GM12878 (cell line): Measurements from ENCODE around the gene P2RX6. TPM values are rescaled to one million over a fixed set of nuclear protein-coding genes. Genes with fewer than 3 reads are reported as not detected.

Source experiments
- ATAC-seq: fragments of 200-7000 bp; cut with Tn5 transposase; 3 replicates; pipeline ENCODE4 v1.9.1; 2020; ENCODE audit warnings: mild to moderate bottlenecking, moderate library complexity
- BruUV-seq: library from RNA; stranded (reverse); fragments of 400-500 nt; replicated peaks from 2 replicates; lab custom pipeline; 2021; lab: Mats Ljungman, UMichigan
- CTCF ChIA-PET: fragments of 300-600 bp; sonication (Branson Sonifier 250); formaldehyde crosslinking; extraction: SDS; loops from one replicate; lab custom pipeline; 2021; ENCODE audit warnings: inconsistent platforms; lab: Yijun Ruan, JAX
- POLR2A ChIA-PET: fragments of 350-600 bp; formaldehyde crosslinking; extraction: SDS; loops from one replicate; lab custom pipeline; 2021; ENCODE audit warnings: inconsistent platforms; lab: Charles Lee
- RAD21 ChIA-PET: fragments of 300-600 bp; sonication (Branson Sonifier 250); formaldehyde crosslinking; loops from one replicate; lab custom pipeline; 2023; ENCODE audit warnings: antibody characterized with exemption; ENCODE audit not compliant: unreplicated experiment; lab: Charles Lee
- SMC1A ChIA-PET: fragments of 300-600 bp; sonication (Branson Sonifier 250); formaldehyde crosslinking; loops from one replicate; lab custom pipeline; 2023; ENCODE audit not compliant: unreplicated experiment, uncharacterized antibody; lab: Charles Lee
- DNase-seq: peaks from one replicate; pipeline ENCODE4 v3.0.0-alpha.2; 2011; ENCODE audit warnings: low read depth, low spot score
- FAIRE-seq: peaks from 3 replicates; lab custom pipeline; 2011; peaks lifted over from hg19 to GRCh38; lab: Jason Lieb, UNC
- H2AFZ ChIP-seq: 2 replicates; pipeline ENCODE4 v1.6.0; 2011; ENCODE audit warnings: low read depth, low read length, control low read depth; ENCODE audit not compliant: control insufficient read depth
- H3K27ac ChIP-seq: 2 replicates; pipeline ENCODE4 v1.5.1; 2011; ENCODE audit warnings: control low read depth; ENCODE audit not compliant: control insufficient read depth, insufficient read depth
- H3K27me3 ChIP-seq, 2 experiments: replicated peaks in 1 of 2; 2 replicates each; pipeline versions ENCODE4 v1.6.0 to v1.6.1; 2011; ENCODE audit warnings: low read length in 1 of 2; ENCODE audit not compliant: control insufficient read depth in 2 of 2, insufficient read depth in 2 of 2
- H3K36me3 ChIP-seq, 2 experiments: 2 replicates each; pipeline ENCODE4 v1.5.1; 2011; ENCODE audit warnings: low read length in 1 of 2; ENCODE audit not compliant: control insufficient read depth in 2 of 2, insufficient read depth in 2 of 2
- H3K4me1 ChIP-seq: 2 replicates; pipeline ENCODE4 v1.6.1; 2011; ENCODE audit warnings: mild to moderate bottlenecking, low read length, moderate library complexity, mixed read lengths; ENCODE audit not compliant: control insufficient read depth, insufficient read depth
- H3K4me2 ChIP-seq: 2 replicates; pipeline ENCODE4 v1.6.0; 2011; ENCODE audit warnings: control low read depth; ENCODE audit not compliant: control insufficient read depth, insufficient read depth
- H3K4me3 ChIP-seq: fragments of 200-600 bp; sonication (generic); 2 replicates; pipeline ENCODE4 v1.5.1; 2016
- H3K79me2 ChIP-seq: 2 replicates; pipeline ENCODE4 v1.6.0; 2011; ENCODE audit warnings: low read length; ENCODE audit not compliant: control insufficient read depth, insufficient read depth
- H3K9ac ChIP-seq: 2 replicates; pipeline ENCODE4 v1.8.0; 2011; ENCODE audit warnings: low read length, control low read depth, mixed read lengths; ENCODE audit not compliant: control insufficient read depth, insufficient read depth
- H3K9me3 ChIP-seq: replicated peaks from 3 replicates; pipeline ENCODE4 v1.5.1; 2011; ENCODE audit warnings: mild to moderate bottlenecking, low read length; ENCODE audit not compliant: control insufficient read depth, insufficient read depth
- H4K20me1 ChIP-seq: 2 replicates; pipeline ENCODE4 v1.6.0; 2011; ENCODE audit not compliant: control insufficient read depth, insufficient read depth
- EZH2 ChIP-seq: IDR thresholded peaks from 2 replicates; pipeline ENCODE4 v1.6.1; 2012; ENCODE audit warnings: low read depth, mild to moderate bottlenecking, control low read depth, inconsistent platforms, low read length, borderline replicate concordance; ENCODE audit not compliant: control insufficient read depth
- GABPA ChIP-seq: IDR thresholded peaks from 2 replicates; pipeline ENCODE4 v1.6.1; 2014; ENCODE audit warnings: antibody characterized with exemption, low read depth, mild to moderate bottlenecking, inconsistent platforms
- HDAC6 ChIP-seq: fragments of 200-600 bp; sonication (generic); IDR thresholded peaks from one replicate; pipeline ENCODE4 v1.8.0; 2017; ENCODE audit warnings: antibody characterized with exemption; ENCODE audit not compliant: unreplicated experiment
- HDGF ChIP-seq: fragments of 450-650 bp; IDR thresholded peaks from 2 replicates; pipeline ENCODE4 v1.6.1; 2016; ENCODE audit warnings: antibody characterized with exemption
- RB1 ChIP-seq: fragments of 450-650 bp; formaldehyde crosslinking; IDR thresholded peaks from 2 replicates; pipeline ENCODE4 v1.6.1; 2017; ENCODE audit warnings: mild to moderate bottlenecking, borderline replicate concordance
- TCF3 ChIP-seq: IDR thresholded peaks from 2 replicates; pipeline ENCODE4 v1.6.1; 2012; ENCODE audit warnings: low read depth, mild to moderate bottlenecking, low read length, borderline replicate concordance; ENCODE audit not compliant: insufficient read depth
- ZNF622 ChIP-seq: fragments of 450-650 bp; IDR thresholded peaks from 2 replicates; pipeline ENCODE4 v1.6.1; 2017; ENCODE audit warnings: mild to moderate bottlenecking, inconsistent platforms
- WGBS: methylation state at CpG from one replicate; pipeline ENCODE4 v1.1.6; 2016; ENCODE audit warnings: low lambda C conversion rate; ENCODE audit not compliant: insufficient replicate concordance, insufficient coverage; ENCODE audit errors: missing lambda C conversion rate; 5-methylcytosine and 5-hydroxymethylcytosine counted together
- in situ Hi-C: fragments of 300-500 bp; cut with MboI; formaldehyde crosslinking; loops from 9 replicates; pipeline ENCODE4 v1.14.3; 2018; ENCODE audit warnings: mixed read lengths
- intact Hi-C: fragments of 100-400 bp; cut with micrococcal nuclease; formaldehyde crosslinking; loops from one replicate; pipeline ENCODE4 v1.14.2; 2022; ENCODE audit not compliant: unreplicated experiment
- polyA plus RNA-seq, 11 experiments: library from polyadenylated mRNA; depleted of rRNA in 4 of 11; unstranded in 6 of 11; stranded (reverse) in 5 of 11; fragments of >200 nt; fragmentation: Nextera tagmentation in 4 of 11; fragmentation: Illumina TruSeq in 1 of 11; extraction: Ambion mirVana in 4 of 11; extraction: Trizol in 1 of 11; gene quantifications; 1 replicate in 1 of 11; 2 replicates in 10 of 11; pipeline versions ENCODE4 v1.2.1 to v1.2.3, GENCODE V29; 2011 to 2016; ENCODE audit warnings: inconsistent platforms in 2 of 11, missing spikeins in 2 of 11, low read depth in 1 of 11
- total RNA-seq, 4 experiments: library from RNA; depleted of rRNA in 3 of 4; stranded (reverse); fragments of >200 nt in 3 of 4; fragmentation: Illumina TruSeq in 1 of 4; extraction: Trizol in 1 of 4; gene quantifications; 2 replicates each; pipeline versions ENCODE4 v1.2.1 to v1.2.3, GENCODE V29; 2013 to 2021

Gene P2RX6
- total and polyA plus RNA-seq, 10 of the 15 experiments (the other 5 are each of a cell fraction or from before 2014, with no cell fraction given), result 0.03 to 0.21 (median 0.07) TPM; not detected in 5

DNA sequence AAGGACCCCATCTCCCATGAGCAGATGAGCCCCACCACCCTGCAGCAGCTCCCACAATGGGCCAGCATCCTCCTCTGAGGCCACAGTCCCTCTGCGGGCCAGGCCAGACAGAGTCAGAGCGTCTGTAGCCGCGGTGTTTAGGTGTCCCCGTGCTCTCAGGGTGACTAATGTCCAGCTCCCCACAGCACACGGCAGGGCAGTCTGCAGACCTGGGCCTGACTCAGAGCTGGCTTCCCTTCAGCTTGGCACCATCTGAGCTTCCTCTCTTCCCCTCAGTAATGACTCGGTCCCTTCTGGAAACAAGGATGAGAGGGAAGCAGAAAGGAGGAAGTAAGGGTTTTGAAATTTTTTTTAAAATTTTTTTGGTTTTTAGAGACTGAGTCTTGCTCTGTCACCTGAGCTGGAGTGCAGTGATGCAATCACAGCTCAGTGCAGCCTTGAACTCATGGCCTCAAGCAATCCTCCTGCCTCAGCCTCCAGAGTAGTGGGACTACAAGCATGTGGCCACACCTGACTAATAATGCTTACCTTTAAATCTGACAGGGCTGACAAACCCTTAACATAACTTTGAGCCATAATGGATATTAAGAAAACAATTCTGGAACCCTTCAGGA lies 59.2 kb downstream of the P2RX6 start (continued):
- TF ChIP-seq HDAC6, result no peak
- no peak for TF ChIP-seq EZH2
- TF ChIP-seq HDGF, result no peak
- no peak for TF ChIP-seq ZNF622
- TF ChIP-seq RB1, result no peak
- no peak for TF ChIP-seq GABPA
- no peak for TF ChIP-seq TCF3
- TF ChIP-seq, all 136 proteins: peak for 0

DNA sequence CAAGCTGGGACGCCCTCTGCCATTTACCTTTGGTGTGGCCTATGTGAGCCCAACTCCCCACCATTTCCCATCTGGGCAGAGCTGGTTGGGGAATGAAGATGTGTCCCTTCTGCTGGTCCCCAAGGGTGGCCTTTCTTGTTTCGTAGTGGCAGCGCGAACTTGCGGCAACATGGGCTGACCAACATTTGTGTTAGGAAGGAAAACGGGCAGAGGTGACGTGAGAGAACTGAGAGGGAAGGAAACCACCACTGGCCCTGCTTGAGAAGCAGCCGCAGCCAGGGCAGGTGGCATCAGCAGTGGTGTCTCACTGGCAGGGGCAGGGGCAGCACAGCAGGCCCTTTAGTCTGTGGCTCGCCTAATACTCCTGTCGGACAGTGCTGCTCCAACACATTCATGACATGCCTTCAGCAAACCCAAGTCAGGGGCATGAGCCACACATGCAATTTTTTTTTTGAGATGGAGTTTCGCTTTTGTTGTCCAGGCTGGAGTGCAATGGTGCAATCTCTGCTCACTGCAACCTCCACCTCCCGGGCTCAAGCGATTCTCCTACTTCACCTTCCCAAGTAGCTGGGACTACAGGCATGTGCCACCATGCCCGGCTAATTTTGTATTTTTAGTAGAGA lies 60.7 kb downstream of the P2RX6 start:
- ChIA-PET POLR2A (no interaction called here), RAD21 (no interaction called here), CTCF (no interaction called here), SMC1A (no interaction called here)
- H4K20me1 ChIP-seq, result no peaks in the 10 kb centered on the region
- ATAC-seq (no peak), DNase-seq (no peak), FAIRE-seq (no peak)
- WGBS, result 58% methylated on average over 14 of the region's 14 CpGs
- H3K27me3 ChIP-seq, result no peaks in the 10 kb centered on the region; a peak in 1 of 4 replicates
- no peak overlapping the region for H3K9ac ChIP-seq
- H2AFZ ChIP-seq, result no peak overlapping the region
- no peaks in the 10 kb centered on the region for H3K36me3 ChIP-seq
- no peaks in the 10 kb centered on the region for H3K4me1 ChIP-seq
- H3K27ac ChIP-seq, result no peak overlapping the region
- in situ Hi-C loops, result no loop called here
- no peak overlapping the region for H3K4me2 ChIP-seq
- intact Hi-C loops, result no loop called here
- no peaks in the 10 kb centered on the region for H3K9me3 ChIP-seq
- BruUV-seq, result no TSS peak
- no peak for TF ChIP-seq ZNF622
- H3K4me3 ChIP-seq, result no peak overlapping the region
- H3K79me2 ChIP-seq, result no peaks in the 10 kb centered on the region
